Endodermal cell (in vitro differentiated cells): ENCODE measurements around the gene BTN1A1. TPM values are rescaled to one million over a fixed set of nuclear protein-coding genes. Genes with fewer than 3 reads are reported as not detected.

Experiments used
- DNase-seq: peaks from one replicate; pipeline ENCODE4 v3.0.0-alpha.2; 2017
- H3K27ac ChIP-seq: 2 replicates; pipeline ENCODE4 v1.5.1; 2013; ENCODE audit warnings: mild to moderate bottlenecking, low read depth, low read length, moderate library complexity
- H3K27me3 ChIP-seq: 2 replicates; pipeline ENCODE4 v1.6.1; 2013; ENCODE audit warnings: mild to moderate bottlenecking, low read length, moderate library complexity; ENCODE audit not compliant: insufficient read depth, control insufficient read depth, poor library complexity, severe bottlenecking
- H3K36me3 ChIP-seq: 2 replicates; pipeline ENCODE4 v1.7.0; 2013; ENCODE audit warnings: mild to moderate bottlenecking, low read length, moderate library complexity; ENCODE audit not compliant: control insufficient read depth, insufficient read depth
- H3K4me1 ChIP-seq: one replicate; pipeline ENCODE4 v1.7.0; 2013; ENCODE audit warnings: low read length; ENCODE audit not compliant: control insufficient read depth, insufficient read depth
- H3K4me3 ChIP-seq: 2 replicates; pipeline ENCODE4 v1.5.1; 2013; ENCODE audit warnings: mild to moderate bottlenecking, low read length, moderate library complexity
- H3K9ac ChIP-seq: 2 replicates; pipeline ENCODE4 v1.6.1; 2013; ENCODE audit warnings: mild to moderate bottlenecking, low read length, moderate library complexity; ENCODE audit not compliant: poor library complexity, severe bottlenecking; ENCODE audit errors: extremely low read depth
- H3K9me3 ChIP-seq: 2 replicates; pipeline ENCODE4 v1.6.1; 2013; ENCODE audit warnings: mild to moderate bottlenecking, low read length, moderate library complexity; ENCODE audit not compliant: control insufficient read depth
- H3K27ac Mint-ChIP-seq: 2 replicates; pipeline ENCODE4 v1.8.0; 2020; ENCODE audit warnings: mixed read lengths
- H3K27me3 Mint-ChIP-seq: 2 replicates; pipeline ENCODE4 v1.8.0; 2021; ENCODE audit warnings: mild to moderate bottlenecking, mixed read lengths; ENCODE audit not compliant: insufficient read depth
- H3K36me3 Mint-ChIP-seq: 2 replicates; pipeline ENCODE4 v1.8.0; 2020; ENCODE audit warnings: low read depth, mixed read lengths
- H3K4me1 Mint-ChIP-seq: 2 replicates; pipeline ENCODE4 v1.8.0; 2020; ENCODE audit warnings: mixed read lengths
- H3K4me3 Mint-ChIP-seq: 2 replicates; pipeline ENCODE4 v1.8.0; 2020; ENCODE audit warnings: mild to moderate bottlenecking, moderate library complexity, mixed read lengths
- H3K9me3 Mint-ChIP-seq: 2 replicates; pipeline ENCODE4 v1.8.0; 2020; ENCODE audit warnings: mild to moderate bottlenecking, mixed read lengths
- CTCF ChIP-seq: fragments of 200-600 bp; sonication (generic); conservative IDR thresholded peaks from 2 replicates; pipeline ENCODE4 v1.5.0; 2021; ENCODE audit warnings: antibody characterized with exemption, mild to moderate bottlenecking
- WGBS, 2 experiments: methylation state at CpG; one replicate each; pipeline versions ENCODE4 v1.1.5 to v1.1.7; 2013; ENCODE audit warnings: missing lambda C conversion rate in 2 of 2, mixed read lengths in 1 of 2; ENCODE audit not compliant: insufficient coverage in 1 of 2, insufficient read length in 1 of 2; 5-methylcytosine and 5-hydroxymethylcytosine counted together
- total RNA-seq, 2 donors: library from RNA; stranded (reverse); fragmentation: NEBNext Ultra II Directional in 1 of 2; extraction: Animal tissue kit (Norgen Biotek cat#: 25700) in 1 of 2; gene quantifications; 2 replicates in 1 of 2; 3 replicates in 1 of 2; pipeline ENCODE4 v1.2.1, GENCODE V29; 2021

BTN1A1 gene
- total RNA-seq, 2 donors from 2014 or later = 0.11 TPM; not detected in 1

- no peaks in the 10 kb centered on the region for H3K9me3 ChIP-seq
- no peak for DNase-seq
- TF ChIP-seq CTCF = no peak
- H3K27ac ChIP-seq = peak overlapping the region; percentile 71
- no peaks in the 10 kb centered on the region for H3K36me3 ChIP-seq
- H3K4me1 ChIP-seq = peaks cover 5% of the 10 kb centered on the region
- Mint-ChIP-seq H3K27ac (peak overlapping the region; percentile 94), H3K4me3 (peak overlapping the region; percentile 83), H3K9me3 (no peaks in the 10 kb centered on the region), H3K4me1 (peaks cover 20% of the 10 kb centered on the region), H3K36me3 (no peaks in the 10 kb centered on the region), H3K27me3 (no peaks in the 10 kb centered on the region)
- peak overlapping the region; percentile 98 for H3K4me3 ChIP-seq
- peak overlapping the region; percentile 82 for H3K9ac ChIP-seq
- 25% methylated on average over 1 of the region's 1 CpG; no CpG with 5 or more reads in 1 of the 2 experiments for WGBS, 2 experiments
- no peaks in the 10 kb centered on the region for H3K27me3 ChIP-seq
Measured at GRCh38 chr6:26533532-26533931, 33.4 kb downstream of the BTN1A1 start.

- Mint-ChIP-seq H3K27ac (no peak overlapping the region), H3K9me3 (no peaks in the 10 kb centered on the region), H3K4me1 (peaks cover 26% of the 10 kb centered on the region), H3K4me3 (no peak overlapping the region), H3K27me3 (no peaks in the 10 kb centered on the region), H3K36me3 (peaks cover under 1% of the 10 kb centered on the region)
- no peak for TF ChIP-seq CTCF
- Histone ChIP-seq H3K9me3 (no peaks in the 10 kb centered on the region), H3K36me3 (no peaks in the 10 kb centered on the region), H3K27me3 (no peaks in the 10 kb centered on the region), H3K27ac (no peak overlapping the region), H3K4me1 (peaks cover 2% of the 10 kb centered on the region), H3K4me3 (no peak overlapping the region), H3K9ac (no peak overlapping the region)
- 78 to 89% methylated on average over 4 to 5 of the region's 6 CpGs for WGBS, 2 experiments
- no peak for DNase-seq
Measured at GRCh38 chr6:26534681-26535465, 34.8 kb downstream of the BTN1A1 start.

- peaks cover 8% of the 10 kb centered on the region for H3K36me3 ChIP-seq
- H3K27me3 Mint-ChIP-seq = no peaks in the 10 kb centered on the region
- peak overlapping the region; percentile 82 for H3K9ac ChIP-seq
- H3K9me3 ChIP-seq = no peaks in the 10 kb centered on the region
- peak overlapping the region; percentile 98 for H3K27ac Mint-ChIP-seq
- H3K27ac ChIP-seq = peak overlapping the region; percentile 81
- WGBS, 2 experiments = 29 to 30% methylated on average over 4 to 12 of the region's 12 CpGs
- TF ChIP-seq CTCF = no peak
- peak; percentile 69 for DNase-seq
- peaks cover 8% of the 10 kb centered on the region for H3K36me3 Mint-ChIP-seq
- peaks cover 2% of the 10 kb centered on the region for H3K4me1 ChIP-seq
- H3K4me3 ChIP-seq = peak overlapping the region; percentile 88
- no peaks in the 10 kb centered on the region for H3K9me3 Mint-ChIP-seq
- H3K4me3 Mint-ChIP-seq = peak overlapping the region; percentile 89
- H3K4me1 Mint-ChIP-seq = peaks cover 28% of the 10 kb centered on the region
- H3K27me3 ChIP-seq = no peaks in the 10 kb centered on the region
Measured at GRCh38 chr6:26536571-26537159, 36.6 kb downstream of the BTN1A1 start.
